GM21360 (cell line): ENCODE results near the gene CDC42SE1.

ENCODE experiments used
- ATAC-seq: cut with Tn5 transposase; IDR thresholded peaks from one replicate; pipeline ENCODE4 v1.9.1; 2021; ENCODE audit warnings: mild to moderate bottlenecking, moderate library complexity; ENCODE audit not compliant: unreplicated experiment

Gene CDC42SE1

DNA sequence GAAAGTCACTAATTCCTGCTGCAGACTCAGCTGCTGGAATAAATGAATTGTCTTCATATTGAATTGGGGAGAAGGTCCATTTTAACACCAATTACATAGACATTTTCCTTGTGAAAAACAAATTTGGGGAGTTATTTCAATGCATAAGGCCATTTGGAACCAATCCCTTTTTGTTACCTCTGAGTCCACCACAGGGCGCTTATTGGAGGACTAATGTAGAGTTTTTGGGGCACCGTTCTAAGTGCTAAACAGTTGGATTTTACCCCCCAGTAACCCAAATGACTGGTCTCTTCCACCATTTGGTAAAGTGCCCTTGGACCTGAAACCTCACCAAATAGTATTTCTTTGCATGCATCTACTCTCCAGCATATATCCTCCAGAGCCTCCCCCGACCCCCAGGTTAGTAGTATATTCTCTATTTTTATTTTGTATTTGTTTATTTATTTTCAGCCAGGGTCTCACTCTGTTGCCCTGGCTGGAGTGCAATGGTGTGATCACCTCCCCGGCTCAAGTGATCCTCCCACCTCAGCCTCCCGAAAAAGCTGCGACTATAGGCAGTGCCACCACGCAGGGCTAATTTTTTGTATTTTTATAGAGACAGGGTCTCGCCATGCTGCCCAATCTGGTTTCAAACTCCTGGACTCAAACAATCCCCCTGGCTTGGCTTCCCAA is 49.6 kb downstream of the CDC42SE1 start:
- ATAC-seq = no peak

DNA sequence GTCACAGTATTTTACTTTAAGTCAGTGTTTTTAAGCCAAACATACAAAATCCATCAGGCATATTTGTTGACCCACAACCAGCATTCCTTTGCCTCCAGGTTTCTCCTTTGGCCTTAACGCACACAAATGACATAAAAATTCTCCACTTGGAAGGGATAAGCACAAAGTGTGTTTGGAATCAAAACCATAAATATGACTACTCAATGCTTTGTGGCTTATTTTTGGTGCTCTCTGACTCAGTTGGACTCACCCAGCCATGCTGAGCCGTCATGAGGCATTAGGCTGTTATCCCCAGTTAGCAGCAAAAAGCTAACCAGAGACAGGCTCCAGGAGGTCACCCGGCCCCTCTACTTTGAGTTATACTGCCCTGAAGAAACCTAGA is 50.2 kb downstream of the CDC42SE1 start:
- ATAC-seq = no peak

DNA sequence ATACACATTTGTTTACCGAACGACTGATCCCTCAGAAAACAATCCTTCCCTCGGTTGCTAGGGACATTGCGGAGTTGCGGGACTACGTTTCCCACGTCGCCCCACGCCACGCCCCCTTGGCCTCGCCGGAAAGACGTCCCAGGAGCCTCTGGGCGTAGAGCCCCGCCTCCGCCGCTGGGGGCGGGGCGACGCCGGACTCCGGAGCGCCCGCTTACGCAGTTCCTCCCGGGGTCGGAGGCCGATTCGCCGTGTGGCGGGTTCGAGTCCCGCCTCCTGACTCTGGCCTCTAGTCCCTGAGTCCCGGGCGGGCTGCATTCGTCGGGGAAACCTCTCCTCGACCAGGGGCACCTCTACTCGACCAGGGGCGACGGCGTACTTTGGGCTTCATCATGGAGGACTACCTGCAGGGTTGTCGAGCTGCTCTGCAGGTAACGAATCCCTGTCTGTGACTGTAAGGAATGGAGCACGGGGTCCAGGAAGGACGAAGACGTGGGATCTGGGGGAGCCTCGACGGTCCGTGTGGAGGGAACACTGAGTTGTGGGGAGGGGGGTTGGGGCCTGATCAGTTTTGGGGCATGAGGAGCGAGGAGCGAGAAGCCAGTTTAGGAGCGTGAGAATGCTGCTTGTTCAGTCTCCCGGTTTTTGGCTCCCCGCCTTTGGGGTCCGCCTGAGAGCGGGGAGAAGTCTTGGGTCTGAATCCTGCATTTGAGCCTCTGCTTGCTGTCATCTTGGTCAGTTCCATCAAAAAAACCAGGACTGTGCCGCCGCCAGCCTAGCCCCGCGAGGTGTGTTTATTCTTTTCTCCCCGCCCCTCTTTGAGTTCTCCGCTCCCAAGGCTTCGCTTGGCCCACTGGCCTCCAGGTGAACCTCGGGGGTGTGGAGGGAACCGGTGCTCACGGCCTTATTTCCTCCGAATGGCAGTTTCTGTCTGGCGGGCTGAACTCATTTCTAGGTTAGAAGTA is 50.9 kb downstream of the CDC42SE1 start, which contains the start of gene PRUNE1:
TSS of gene PRUNE1 (plus strand) at position 206 of the 962 bp plus-strand sequence. CDS start at position 390, 184 bp downstream.
- ATAC-seq = peak; percentile 72

DNA sequence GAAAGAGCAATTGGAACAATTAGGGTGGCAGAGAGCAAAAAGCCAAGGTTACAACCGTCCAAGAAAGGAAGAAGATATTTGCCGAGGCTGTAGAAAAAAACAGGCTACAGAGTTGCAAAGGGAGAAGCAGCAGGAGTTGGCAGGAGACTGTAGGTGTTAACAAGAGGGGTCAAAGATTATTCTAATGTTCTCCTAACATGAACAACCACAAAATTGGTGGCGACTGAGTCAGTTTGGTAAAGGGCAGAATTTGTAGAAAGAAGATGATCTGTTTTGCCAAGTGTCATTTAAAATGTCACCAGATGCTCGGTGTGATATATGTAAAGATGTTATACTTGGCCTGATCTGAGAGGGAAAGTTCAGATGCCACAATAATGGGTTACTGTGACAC is 51.6 kb downstream of the CDC42SE1 start:
- peak; percentile 1 for ATAC-seq

DNA sequence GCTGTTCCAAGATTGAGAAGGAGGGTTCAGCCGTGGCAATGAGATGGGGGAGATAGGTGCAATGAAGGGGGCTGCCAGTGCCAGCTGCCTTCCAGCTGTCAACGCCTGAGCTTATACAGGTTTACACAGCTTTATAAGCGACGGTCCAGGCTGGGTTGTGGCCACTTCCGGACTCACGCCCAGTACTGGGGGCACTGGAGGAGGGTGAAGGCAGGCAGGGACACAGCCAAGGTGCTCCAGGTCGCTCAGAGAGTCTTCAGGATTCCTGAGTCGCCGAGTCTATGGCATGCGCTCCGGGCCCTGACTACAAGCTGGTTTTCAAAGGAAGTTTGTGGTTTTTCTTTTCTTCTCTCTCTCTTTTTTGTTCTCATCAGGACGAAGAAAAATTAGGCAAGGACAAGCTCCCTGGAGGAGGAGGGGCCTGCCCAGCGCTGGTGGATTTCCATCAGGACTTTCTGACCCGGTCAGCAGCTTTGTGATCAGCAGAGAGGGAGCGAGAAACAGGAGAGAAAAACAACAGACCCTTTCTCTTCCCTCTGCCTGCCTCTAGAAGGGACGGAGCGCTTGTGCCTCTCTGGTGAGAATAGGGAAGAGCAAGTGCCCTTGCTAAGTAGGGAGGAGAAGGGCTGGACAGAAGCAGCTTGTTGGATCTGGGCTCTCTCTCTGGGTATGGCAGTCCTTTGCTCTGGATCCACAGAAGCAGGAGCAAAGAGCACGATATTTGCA is 52.9 kb downstream of the CDC42SE1 start, which contains the start of gene MINDY1:
TSS of gene MINDY1 (minus strand) at position 576 of the 726 bp plus-strand sequence. CDS start 4,285 bp downstream, outside the sequence.
- no peak for ATAC-seq

DNA sequence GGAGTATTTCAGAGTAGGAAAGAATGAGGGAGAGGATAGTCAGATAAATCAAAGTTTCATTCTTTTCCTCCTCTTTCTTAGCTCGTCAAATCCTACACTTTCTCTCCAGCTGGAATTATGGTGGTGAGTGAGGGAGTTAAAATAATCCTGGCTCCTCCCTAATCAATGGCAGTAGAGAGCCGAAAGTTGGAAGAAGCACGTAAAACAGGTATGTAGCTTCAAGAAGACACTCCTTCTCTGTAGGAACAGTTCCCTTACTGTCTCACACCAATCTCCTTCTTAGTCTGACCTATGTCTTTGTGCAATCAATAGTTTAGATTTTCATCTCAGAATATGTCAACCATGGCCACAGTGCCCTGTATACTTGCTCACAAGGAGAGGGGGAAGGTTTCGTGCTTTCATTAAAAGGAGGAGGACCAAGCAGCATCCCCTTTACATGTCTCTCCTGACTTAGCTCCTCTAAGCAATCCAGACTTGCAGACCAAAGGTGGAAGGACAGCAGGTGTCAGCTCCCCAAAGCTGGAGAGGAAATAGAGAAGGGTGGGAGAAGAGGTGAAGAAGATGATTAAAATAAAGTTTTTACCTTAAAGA is 53.6 kb downstream of the CDC42SE1 start:
- no peak for ATAC-seq

DNA sequence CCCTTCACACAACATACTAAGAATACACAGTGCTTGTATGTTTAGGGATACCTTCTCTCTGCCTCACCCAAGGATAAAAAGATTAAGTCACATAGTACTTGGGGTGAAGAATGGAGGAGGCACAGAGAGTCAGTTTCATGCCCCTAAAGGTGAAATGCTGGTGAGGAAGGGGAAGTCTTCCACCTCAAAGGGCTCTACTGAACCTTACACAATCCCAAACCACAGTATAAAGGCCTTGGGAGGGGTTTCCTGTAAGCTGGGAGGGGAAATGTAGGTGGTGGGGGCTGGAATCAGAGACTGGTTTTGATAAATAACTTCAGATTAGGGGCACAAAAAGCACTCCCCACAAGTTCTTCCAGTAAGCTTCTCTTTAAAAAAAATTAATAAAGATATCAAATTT is 56.2 kb downstream of the CDC42SE1 start:
- no peak for ATAC-seq

DNA sequence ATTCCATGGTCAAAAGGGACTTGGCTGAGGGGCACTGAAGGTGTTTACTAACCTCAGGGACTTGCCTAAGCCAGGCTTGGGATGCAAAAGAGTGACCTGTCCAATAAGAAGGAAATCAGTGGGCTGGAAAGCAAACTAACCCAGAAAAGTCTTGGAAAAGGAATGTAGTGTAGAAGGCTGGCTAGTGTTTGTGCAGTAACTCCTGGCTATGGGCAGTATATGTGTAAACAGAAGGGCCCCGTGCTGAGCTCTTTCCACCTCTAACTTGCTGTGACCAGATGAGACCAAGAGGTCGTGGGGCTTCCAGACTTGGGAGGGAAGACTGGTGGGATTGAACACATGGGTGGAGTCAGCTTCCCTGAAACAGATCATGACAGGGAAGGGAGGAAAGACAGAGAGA is 56.8 kb downstream of the CDC42SE1 start:
- ATAC-seq = no peak

DNA sequence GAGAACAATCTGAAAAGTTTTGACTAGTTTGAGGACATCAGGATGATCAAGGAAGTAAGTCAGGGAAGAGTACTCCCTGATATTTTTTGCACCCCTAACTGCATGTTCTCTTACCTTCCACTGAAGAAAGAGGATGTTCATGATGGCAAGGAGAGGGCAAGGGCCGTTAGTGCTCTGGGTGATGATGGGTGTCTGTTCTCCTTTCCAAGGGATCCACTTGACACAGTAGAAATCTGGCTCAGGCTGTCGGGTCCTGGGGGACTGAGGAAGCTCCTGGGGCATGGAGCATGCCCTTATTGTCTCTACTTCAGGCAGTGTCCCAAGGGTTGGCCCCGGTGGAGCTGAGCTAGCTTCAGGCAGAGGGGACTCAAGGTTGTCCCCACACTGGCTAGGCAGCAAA is 57.4 kb downstream of the CDC42SE1 start:
- no peak for ATAC-seq

DNA sequence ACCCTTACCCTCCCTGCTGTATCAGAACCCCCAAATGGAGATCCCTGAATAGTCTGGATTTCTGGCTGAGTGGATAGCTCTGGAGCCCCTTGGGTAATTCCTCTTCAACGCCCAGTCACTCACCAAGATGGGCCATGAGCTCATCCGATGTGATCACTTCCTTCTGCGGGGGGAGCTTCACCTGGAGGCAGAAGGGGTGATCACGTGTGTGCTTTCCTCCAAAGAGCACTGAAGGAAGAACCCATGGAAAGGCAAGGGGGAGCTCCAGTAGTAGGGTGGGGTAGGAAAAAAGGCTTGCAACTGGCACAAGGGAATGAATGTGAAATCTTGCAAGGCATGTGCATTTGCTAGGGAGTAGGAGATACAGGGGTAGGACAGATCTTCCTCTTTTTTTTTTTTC is 57.8 kb downstream of the CDC42SE1 start:
- no peak for ATAC-seq
